Measurements from ENCODE around the gene RASA2. TPM values are rescaled to one million over a fixed set of nuclear protein-coding genes. Genes with fewer than 3 reads are reported as not detected.
A peak's percentile ranks its signal among the peaks of the same experiment; 100 is the strongest.

Gene RASA2
- total RNA-seq, 1 experiment from 2014 or later: 14.5 TPM

GRCh38 chr3:141440942-141441341, 45.9 kb upstream of the RASA2 start:
- no peak for ATAC-seq
- TF ChIP-seq, protein P1, sequence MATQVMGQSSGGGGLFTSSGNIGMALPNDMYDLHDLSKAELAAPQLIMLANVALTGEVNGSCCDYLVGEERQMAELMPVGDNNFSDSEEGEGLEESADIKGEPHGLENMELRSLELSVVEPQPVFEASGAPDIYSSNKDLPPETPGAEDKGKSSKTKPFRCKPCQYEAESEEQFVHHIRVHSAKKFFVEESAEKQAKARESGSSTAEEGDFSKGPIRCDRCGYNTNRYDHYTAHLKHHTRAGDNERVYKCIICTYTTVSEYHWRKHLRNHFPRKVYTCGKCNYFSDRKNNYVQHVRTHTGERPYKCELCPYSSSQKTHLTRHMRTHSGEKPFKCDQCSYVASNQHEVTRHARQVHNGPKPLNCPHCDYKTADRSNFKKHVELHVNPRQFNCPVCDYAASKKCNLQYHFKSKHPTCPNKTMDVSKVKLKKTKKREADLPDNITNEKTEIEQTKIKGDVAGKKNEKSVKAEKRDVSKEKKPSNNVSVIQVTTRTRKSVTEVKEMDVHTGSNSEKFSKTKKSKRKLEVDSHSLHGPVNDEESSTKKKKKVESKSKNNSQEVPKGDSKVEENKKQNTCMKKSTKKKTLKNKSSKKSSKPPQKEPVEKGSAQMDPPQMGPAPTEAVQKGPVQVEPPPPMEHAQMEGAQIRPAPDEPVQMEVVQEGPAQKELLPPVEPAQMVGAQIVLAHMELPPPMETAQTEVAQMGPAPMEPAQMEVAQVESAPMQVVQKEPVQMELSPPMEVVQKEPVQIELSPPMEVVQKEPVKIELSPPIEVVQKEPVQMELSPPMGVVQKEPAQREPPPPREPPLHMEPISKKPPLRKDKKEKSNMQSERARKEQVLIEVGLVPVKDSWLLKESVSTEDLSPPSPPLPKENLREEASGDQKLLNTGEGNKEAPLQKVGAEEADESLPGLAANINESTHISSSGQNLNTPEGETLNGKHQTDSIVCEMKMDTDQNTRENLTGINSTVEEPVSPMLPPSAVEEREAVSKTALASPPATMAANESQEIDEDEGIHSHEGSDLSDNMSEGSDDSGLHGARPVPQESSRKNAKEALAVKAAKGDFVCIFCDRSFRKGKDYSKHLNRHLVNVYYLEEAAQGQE (IDR thresholded peaks at IDR 0.05; ENCODE audit: insufficient read depth in 1 of 2, low read depth in 2 of 2, low read length in 1 of 2): no peak
- TF ChIP-seq TCF7L2 (IDR thresholded peaks at IDR 0.05; ENCODE audit: low read depth, low read length) (no peak), POLR2AphosphoS5 (IDR thresholded peaks at IDR 0.05; ENCODE audit: low read depth, low read length) (no peak), CTCF (IDR thresholded peaks at IDR 0.05) (no peak), SIN3A (IDR thresholded peaks at IDR 0.05; ENCODE audit: borderline replicate concordance, insufficient read depth, low read depth, low read length) (no peak)
- peaks cover 9% of the 10 kb centered on the region; the same call in 1 of the 2 replicates for H3K36me3 ChIP-seq (ENCODE audit: control insufficient read depth, insufficient read depth, low read length)
- H3K27me3 ChIP-seq (ENCODE audit: control insufficient read depth, insufficient read depth, low read length): no peaks in the 10 kb centered on the region
- H3K27ac ChIP-seq (ENCODE audit: low read length): no peak overlapping the region
- CTCF ChIA-PET: interaction anchor here (0.6 to 1.5 kb wide), 2 partner anchors 11 to 437 kb away, joined by 4 to 5 read pairs; no protein-coding TSS in a partner anchor
- H3K9me3 ChIP-seq (ENCODE audit: control insufficient read depth, insufficient read depth, low read depth, low read length): no peaks in the 10 kb centered on the region
- H3K4me3 ChIP-seq (ENCODE audit: low read depth in 2 of 2, low read length in 2 of 2): no peak overlapping the region
- POLR2A ChIA-PET: interaction anchor here (0.7 kb wide), 2 partner anchors 81 to 119 kb away, joined by 3 to 4 read pairs; no protein-coding TSS in a partner anchor
- DNase-seq (ENCODE audit: low read depth, low spot score): no peak
- BruUV-seq (replicated peaks): no TSS peak
- in situ Hi-C loops (cut with HindIII; ENCODE audit: low pct_unique_long_range_greater_than_20kb, low sequenced_read_pairs): no loop called here
- intact Hi-C loops (cut with micrococcal nuclease; ENCODE audit: unreplicated experiment): no loop called here
- no peaks in the 10 kb centered on the region for H3K4me1 ChIP-seq (ENCODE audit: control insufficient read depth, insufficient read depth, low read length)

GRCh38 chr3:141441381-141442364, 45.2 kb upstream of the RASA2 start:
- no peaks in the 10 kb centered on the region for H3K4me1 ChIP-seq (ENCODE audit: control insufficient read depth, insufficient read depth, low read length)
- no peak overlapping the region for H3K27ac ChIP-seq (ENCODE audit: low read length)
- CTCF ChIA-PET: interaction anchor here (0.6 to 1.5 kb wide), 5 partner anchors 11 to 436 kb away, joined by 3 to 5 read pairs (median 4); no protein-coding TSS in a partner anchor
- BruUV-seq (replicated peaks): no TSS peak
- in situ Hi-C loops (cut with HindIII; ENCODE audit: low pct_unique_long_range_greater_than_20kb, low sequenced_read_pairs): no loop called here
- ATAC-seq: peak; percentile 95
- no peaks in the 10 kb centered on the region for H3K9me3 ChIP-seq (ENCODE audit: control insufficient read depth, insufficient read depth, low read depth, low read length)
- no peaks in the 10 kb centered on the region for H3K27me3 ChIP-seq (ENCODE audit: control insufficient read depth, insufficient read depth, low read length)
- H3K4me3 ChIP-seq (ENCODE audit: low read depth in 2 of 2, low read length in 2 of 2): no peak overlapping the region
- peak; percentile 22 for DNase-seq (ENCODE audit: low read depth, low spot score)
- peaks cover 10% of the 10 kb centered on the region; the same call in 1 of the 2 replicates for H3K36me3 ChIP-seq (ENCODE audit: control insufficient read depth, insufficient read depth, low read length)
- intact Hi-C loops (cut with micrococcal nuclease; ENCODE audit: unreplicated experiment): no loop called here
- TF ChIP-seq TCF7L2 (IDR thresholded peaks at IDR 0.05; ENCODE audit: low read depth, low read length) (no peak), CTCF (IDR thresholded peaks at IDR 0.05) (peak; percentile 91)
- POLR2A ChIA-PET: interaction anchor here (0.6 to 0.7 kb wide), 4 partner anchors 12 to 120 kb away, joined by 3 to 4 read pairs (median 3); no protein-coding TSS in a partner anchor
